DOHH2 (cell line): ENCODE results near the gene HACD4.

Experiments used
- EZH2phosphoT487 ChIP-seq: fragments of 200-600 bp; sonication (generic); IDR thresholded peaks from 2 replicates; pipeline ENCODE4 v1.6.1; 2017; ENCODE audit warnings: borderline replicate concordance, mild to moderate bottlenecking, antibody characterized with exemption, low read length, moderate library complexity, mixed read lengths
- TF ChIP-seq, protein P1 (sequence below): fragments of 200-600 bp; sonication (generic); IDR thresholded peaks from one replicate; pipeline ENCODE4 v1.5.1; 2014; ENCODE audit warnings: antibody characterized with exemption, mild to moderate bottlenecking, low read depth, low read length; ENCODE audit not compliant: poor library complexity, severe bottlenecking

- TF ChIP-seq, protein P1, sequence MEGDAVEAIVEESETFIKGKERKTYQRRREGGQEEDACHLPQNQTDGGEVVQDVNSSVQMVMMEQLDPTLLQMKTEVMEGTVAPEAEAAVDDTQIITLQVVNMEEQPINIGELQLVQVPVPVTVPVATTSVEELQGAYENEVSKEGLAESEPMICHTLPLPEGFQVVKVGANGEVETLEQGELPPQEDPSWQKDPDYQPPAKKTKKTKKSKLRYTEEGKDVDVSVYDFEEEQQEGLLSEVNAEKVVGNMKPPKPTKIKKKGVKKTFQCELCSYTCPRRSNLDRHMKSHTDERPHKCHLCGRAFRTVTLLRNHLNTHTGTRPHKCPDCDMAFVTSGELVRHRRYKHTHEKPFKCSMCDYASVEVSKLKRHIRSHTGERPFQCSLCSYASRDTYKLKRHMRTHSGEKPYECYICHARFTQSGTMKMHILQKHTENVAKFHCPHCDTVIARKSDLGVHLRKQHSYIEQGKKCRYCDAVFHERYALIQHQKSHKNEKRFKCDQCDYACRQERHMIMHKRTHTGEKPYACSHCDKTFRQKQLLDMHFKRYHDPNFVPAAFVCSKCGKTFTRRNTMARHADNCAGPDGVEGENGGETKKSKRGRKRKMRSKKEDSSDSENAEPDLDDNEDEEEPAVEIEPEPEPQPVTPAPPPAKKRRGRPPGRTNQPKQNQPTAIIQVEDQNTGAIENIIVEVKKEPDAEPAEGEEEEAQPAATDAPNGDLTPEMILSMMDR: no peak
- no peak for TF ChIP-seq EZH2phosphoT487
These were observed 16.2 kb downstream of the HACD4 start for GRCh38 chr9:21015129-21015815.
